ENCODE data around the gene BPIFB4.

DNA sequence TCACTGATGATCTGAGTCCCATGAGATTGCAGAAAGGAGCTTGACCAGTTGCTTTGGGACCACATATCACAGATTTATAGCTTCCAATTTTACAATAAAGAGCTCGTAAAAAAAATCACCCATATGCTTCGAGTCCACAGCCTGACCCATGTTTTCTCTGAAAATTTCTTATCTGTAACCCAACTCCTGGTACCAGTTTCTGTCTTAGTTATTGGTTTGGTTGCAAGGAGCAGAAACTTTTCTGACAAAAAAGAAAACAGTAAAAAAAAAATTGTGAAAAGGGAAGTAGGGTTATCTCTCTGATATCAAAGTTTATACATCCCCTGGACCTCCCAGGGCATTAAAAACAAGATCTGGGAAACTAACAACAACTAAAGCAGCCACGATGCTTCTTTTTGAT lies 57.8 kb downstream of the BPIFB4 start:
- TF ChIP-seq, protein P1, sequence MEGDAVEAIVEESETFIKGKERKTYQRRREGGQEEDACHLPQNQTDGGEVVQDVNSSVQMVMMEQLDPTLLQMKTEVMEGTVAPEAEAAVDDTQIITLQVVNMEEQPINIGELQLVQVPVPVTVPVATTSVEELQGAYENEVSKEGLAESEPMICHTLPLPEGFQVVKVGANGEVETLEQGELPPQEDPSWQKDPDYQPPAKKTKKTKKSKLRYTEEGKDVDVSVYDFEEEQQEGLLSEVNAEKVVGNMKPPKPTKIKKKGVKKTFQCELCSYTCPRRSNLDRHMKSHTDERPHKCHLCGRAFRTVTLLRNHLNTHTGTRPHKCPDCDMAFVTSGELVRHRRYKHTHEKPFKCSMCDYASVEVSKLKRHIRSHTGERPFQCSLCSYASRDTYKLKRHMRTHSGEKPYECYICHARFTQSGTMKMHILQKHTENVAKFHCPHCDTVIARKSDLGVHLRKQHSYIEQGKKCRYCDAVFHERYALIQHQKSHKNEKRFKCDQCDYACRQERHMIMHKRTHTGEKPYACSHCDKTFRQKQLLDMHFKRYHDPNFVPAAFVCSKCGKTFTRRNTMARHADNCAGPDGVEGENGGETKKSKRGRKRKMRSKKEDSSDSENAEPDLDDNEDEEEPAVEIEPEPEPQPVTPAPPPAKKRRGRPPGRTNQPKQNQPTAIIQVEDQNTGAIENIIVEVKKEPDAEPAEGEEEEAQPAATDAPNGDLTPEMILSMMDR (IDR thresholded peaks at IDR 0.05), result no peak
- TF ChIP-seq POLR2A (IDR thresholded peaks at IDR 0.05), result no peak

All from heart left ventricle (tissue), 13 donors.